ENCODE data around the gene LILRA5. TPM values are rescaled to one million over a fixed set of nuclear protein-coding genes. Genes with fewer than 3 reads are reported as not detected.
A peak's percentile ranks its signal among the peaks of the same experiment; 100 is the strongest.
"Not testable (repeated sequence)": the region's sequence is repeated elsewhere in the genome, so short reads cannot be mapped to it uniquely, and the experiment has no call there.

The LILRA5 gene
- total RNA-seq, 1 experiment from 2014 or later: not detected

DNA sequence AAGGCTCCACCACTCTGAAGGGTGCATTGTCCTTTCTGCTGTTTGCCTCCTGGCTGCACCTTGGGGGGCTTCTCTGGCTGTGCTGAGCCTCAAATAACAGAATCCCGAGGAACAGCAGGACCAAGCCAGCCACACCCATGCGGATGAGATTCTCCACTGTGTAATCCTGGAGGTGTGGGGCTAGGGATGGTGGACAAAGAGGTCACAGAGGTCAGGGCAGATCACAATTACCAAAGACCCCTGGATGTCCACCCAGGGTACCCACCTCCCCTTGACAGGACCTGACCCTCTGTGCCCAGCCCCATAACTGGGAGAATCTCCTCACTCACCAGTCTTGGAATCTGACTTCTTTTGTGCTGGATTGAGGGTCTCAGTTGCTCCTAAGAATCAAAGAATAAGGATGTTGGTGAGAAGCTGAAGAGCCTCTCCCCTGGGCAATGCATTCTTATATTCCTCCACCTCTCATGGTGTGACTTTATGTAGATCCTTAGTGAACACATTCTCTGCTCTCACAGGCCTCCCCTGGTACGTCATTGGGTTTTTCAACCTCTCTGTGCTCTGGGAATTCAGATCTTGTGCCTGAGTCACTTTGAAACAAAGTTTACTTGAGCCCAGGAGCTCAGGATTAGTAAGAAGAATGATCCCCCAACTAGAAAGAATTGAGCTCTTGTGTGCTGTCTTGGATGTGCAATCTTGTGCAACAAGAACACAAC is 20.8 kb upstream of the LILRA5 start:
- DNase-seq (ENCODE audit: low read depth): no peak

DNA sequence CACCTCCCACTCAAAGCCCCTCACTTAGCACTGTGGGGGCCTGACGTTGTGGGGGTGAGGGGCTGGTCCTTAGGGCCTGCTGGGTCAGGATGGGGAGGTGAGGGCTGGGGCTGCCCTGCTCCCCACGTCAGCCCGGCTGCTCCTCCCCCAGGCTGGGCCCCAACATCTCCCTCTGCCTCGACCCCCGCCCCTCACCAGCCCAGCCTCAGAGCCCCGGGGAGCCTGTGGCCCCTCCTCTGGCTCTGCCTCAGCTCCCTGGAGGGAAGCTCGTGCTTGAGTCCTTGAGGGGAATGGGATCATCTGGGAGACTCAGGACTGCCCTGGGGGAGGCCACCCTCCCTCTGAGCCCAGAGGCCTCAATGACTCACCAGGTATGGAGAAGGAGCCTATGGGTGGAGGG is 19.2 kb upstream of the LILRA5 start:
- no peak for DNase-seq (ENCODE audit: low read depth)

DNA sequence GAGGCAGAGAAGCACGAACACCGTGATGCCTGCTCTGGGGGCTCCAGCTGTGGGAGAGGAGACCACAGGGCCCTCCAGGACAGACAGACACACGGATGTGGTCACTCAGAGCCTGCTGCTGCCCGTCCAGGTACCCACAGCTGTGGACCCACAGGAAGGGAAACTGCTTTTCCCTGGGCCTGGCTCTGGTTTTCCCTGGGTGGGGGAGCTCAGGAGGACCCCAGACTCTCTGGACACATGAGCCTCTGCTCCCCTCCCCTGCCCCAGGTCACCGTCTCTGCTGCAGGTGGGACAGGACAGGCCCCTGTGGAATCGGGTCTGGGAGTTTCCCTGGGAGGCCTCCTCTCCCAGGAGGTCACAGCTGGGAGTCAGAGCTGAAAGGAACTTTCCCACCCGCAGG is 18.7 kb upstream of the LILRA5 start:
- DNase-seq (ENCODE audit: low read depth): no peak

DNA sequence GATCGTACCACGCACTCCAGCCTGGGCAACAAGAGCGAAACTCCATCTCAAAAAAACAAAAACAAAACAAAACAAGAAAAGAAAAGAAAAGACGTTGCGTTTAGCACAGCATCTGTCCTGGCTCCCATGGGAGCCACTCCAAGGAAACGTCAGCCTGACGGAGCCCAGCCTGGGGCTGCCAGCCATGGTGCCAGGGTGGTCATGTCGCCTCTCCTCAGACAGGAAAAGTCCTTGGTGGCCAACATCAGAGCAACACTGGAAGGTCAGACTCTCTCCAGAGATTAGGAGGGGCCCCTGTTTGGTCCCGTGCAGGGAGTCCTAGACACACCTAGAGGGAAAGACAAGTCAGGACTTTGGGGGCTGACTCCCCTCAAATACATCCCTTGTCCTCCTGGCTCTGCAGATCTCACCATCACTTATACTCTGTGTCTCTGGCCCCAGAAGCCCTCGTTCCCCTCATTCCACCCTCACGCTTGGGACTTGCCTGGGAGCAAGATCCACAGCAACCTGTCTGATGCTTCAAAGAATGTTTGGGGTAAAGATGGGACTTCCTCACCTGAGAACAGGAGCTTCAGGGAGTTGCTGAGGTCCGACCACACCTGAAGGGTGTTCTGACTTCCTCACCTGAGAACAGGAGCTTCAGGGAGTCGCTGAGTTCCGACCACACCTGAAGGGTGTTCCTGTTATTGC is 16.7 kb upstream of the LILRA5 start:
- no peak for DNase-seq (ENCODE audit: low read depth)

- not testable (repeated sequence) for DNase-seq (ENCODE audit: low read depth)
Measured at GRCh38 chr19:54328781-54329180, 15.8 kb upstream of the LILRA5 start.

DNA sequence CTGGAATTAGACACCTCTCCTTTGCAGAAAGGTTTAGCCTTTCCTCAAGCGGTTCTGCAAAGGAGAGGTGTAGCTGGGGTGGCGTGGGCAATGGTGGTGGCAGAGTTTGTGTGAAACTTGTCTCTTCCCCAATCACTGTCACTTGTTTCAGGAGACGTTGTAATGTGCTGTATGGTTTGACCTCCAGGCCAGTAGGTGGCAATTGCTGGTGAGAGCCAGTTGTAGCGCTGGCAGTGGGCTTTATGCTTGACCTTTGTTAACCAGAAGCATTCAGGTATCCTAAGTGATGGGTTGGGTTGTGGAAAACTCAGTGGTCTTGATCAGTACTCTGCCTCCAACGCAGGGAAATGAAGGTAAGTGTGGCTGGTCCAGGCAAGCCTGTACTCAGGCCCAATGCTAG is 12.7 kb upstream of the LILRA5 start:
- no peak for DNase-seq (ENCODE audit: low read depth)

- DNase-seq (ENCODE audit: low read depth): peak; percentile 39
Measured at GRCh38 chr19:54325194-54325621, 12.2 kb upstream of the LILRA5 start.

DNA sequence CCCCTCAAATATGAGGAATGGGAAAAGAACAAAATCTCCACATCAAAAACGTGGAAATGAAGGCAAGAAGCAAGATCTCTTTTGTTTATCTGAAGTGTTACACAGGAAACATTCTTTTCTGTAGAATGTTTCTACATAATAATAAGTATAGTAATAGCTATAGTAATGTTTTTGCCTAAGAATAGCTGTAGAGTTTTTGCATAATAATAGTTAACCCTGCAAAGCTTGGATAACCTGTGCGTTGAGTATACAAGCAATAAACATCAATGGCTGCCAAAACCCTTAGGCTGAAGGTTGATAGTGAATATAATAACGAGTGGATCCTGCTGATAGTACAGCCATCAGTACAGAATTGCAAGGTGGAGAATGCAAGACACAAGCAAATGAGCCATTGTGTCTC is 11.1 kb upstream of the LILRA5 start:
- no peak for DNase-seq (ENCODE audit: low read depth)

DNA sequence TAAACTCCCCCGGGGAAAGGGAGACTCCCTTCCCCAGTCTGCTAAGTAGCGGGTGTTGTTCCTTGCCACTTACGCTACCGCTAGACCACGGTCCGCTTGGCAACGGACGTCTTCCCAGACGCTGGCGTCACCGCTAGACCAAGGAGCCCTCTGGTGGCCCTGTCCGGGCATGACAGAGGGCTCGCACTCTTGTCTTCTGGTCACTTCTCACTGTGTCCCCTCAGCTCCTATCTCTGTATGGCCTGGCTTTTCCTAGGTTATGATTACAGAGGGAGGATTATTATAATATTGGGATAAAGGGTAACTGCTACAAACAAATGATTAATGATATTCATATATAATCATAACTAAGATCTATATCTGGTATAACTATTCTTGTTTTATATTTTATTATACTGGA is 10.0 kb upstream of the LILRA5 start:
- DNase-seq (ENCODE audit: low read depth): not testable (repeated sequence)

GRCh38 chr19:54322295-54322694 is 9.3 kb upstream of the LILRA5 start:
- DNase-seq (ENCODE audit: low read depth): not testable (repeated sequence)

DNA sequence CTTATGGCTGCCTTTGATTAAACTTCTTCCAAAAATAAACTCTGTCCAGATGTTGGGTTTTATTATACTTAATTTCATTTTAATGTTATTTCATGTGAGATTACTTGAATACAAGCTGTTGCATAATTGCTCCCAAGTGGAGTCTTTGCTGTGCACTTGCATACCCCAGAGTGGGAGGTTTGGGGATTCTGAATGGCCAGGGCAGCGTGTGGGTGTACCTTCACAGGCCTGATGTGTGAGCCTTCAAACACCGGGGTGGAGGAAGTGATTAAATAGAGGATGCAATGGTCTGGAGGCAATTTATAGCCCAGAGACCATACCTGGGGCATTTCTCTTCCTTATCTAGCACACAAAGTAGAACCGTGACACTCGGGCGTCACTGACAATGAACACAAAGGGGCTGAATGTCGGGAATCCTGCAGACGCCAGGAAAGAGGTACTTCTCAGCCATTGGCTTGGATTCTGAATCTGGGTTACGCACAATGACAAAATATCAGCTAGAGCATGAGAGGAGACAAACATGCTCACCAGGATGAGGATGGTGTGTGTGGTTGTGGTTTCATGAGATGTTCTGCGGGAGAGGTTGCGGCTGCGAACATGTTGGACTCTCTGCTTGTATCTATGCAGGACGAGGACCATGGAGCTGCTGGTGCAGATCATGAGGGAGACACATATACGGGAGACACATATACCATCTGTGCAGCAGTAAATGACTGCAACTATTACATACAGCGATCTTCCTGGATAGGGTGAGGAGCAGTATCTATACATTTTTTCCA is 7.1 kb upstream of the LILRA5 start:
- DNase-seq (ENCODE audit: low read depth): no peak

DNA sequence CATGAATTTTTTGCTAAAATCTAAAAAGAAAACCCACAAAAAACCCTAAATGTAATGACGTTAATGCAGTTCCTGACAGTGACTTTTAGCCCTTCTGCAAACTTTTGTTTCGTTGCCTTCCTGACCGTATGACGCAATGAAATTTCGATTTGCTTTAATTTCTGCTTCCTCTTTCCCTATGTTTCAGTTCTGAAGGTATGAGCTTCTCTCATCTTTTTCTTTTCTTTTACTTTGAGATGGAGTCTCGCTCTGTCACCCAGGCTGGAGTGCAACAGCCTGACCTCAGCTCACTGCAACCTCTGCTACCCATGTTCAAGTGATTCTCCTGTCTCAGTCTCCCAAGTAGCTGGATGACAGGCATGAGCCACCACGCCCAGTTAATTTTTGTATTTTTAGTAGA is 6.1 kb upstream of the LILRA5 start:
- DNase-seq (ENCODE audit: low read depth): no peak

GRCh38 chr19:54317965-54318240 is 4.9 kb upstream of the LILRA5 start:
- no peak for DNase-seq (ENCODE audit: low read depth)

DNA sequence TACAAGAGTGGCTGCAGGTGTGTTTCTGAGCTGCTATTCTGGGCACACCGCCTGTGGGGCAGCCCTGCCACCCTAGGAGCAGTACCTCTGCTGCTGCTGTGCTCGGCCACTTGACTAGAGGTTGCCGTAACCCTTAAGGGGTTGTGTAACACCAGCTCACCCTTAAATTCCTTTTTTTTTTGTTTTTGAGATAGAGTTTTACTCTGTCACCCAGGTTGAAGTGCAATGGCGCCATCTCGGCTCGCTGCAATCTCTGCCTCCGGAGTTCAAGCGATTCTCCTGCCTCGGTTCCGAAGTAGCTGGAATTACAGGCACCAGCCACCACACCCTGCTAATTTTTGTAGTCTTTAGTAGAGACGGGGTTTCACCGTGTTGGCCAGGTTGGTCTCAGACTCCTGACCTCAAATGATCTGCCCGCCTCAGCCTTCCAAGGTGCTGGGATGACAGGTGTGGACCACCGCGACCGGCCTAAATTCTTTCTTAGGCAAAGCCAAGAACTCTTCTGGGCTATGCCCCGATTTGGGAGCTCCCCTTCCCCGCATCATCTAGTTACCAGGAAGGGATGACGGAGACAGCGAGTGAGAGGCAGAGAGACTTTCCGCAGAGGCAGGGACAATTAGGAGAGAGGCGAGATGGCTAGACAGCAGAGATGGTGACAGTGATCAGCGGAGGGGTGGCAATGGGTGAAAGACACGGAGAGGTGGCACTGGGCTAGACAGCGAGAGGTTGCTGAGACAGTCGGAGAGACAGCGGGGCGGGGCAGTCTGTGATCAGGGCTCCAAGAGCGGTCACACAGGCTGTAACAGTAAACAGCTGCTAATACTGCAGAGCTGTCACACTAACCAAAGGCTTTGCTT is 4.4 kb upstream of the LILRA5 start:
- DNase-seq (ENCODE audit: low read depth): no peak

DNA sequence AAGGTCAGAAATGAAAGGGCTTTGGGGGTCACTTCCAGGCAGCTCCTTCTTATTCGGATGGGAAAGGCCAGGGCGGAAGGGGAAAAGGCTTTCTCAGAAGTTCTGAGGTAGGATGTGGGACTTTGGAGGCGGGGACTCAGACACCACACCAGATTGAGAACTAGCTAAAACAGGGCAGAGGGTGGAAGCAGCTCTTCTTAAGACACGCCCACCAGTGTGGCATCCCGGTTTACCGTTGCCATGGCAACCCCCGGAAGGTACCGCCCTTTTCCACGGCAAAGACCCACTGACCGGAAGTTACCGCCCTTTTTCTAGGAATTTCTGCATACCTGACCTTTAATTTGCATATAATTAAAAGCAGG is 3.8 kb upstream of the LILRA5 start:
- no peak for DNase-seq (ENCODE audit: low read depth)

DNA sequence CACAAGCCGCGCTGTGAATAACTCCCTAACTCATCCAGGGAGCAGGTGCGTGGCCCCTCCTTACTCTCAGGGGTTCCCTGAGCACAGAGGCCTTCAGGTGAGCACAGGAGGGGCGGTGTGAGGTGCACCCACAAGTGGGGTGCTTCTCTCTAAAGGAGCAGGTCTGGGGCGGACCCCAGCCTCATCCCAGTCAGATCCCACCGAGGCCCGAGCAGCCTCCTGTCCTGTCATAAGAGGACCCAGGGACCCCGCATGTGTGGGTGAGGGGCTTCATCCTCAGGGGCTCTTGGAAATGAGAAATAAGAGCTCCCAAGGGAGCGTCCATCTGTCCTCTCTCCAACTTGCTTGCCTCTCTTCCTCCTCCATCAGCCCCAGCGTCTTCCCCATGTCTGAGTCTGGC is 3.0 kb upstream of the LILRA5 start:
- DNase-seq (ENCODE audit: low read depth): no peak

- no peak for DNase-seq (ENCODE audit: low read depth)
Measured at GRCh38 chr19:54312011-54312410, 955 bp downstream of the LILRA5 start.

GRCh38 chr19:54311486-54311885 is 1.5 kb downstream of the LILRA5 start:
- DNase-seq (ENCODE audit: low read depth): no peak

DNA sequence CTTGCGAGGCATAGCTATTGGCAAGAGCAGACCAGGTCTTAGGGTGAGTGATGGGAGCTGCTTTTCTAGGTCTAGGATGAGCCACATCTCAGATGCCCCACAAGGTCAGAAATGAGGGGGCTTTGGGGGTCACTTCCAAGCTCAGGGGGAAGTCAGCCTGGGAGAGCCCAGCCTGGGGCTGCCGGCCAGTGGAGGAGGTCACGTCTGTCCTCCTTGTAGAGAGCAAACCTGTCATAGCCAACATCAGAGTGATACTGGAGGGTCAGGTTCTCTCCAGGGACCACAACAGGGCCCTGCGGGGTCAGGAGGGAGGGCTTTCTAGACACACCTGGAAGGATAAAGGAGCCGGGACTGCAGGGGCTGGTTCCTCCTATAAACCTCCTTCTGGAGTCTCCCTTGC is 2.4 kb downstream of the LILRA5 start:
- DNase-seq (ENCODE audit: low read depth): no peak

DNA sequence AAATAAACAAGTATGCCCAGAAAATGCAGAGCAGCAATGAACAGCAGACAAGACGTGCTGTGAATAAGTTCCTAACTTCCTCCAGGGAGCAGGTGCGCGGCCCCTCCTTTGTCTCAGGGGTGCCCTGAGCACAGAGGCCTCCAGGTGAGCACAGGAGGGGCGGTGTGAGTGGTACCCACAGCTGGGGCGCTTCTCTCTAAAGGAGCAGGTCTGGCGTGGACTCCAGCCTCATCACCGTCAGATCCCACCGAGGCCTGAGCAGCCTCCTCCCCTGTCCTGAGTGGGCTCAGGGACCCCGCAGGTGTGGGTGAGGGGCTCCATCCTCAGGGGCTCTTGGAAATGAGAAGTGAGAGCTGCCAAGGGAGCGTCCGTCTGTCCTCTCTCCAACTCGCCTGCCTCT is 3.2 kb downstream of the LILRA5 start:
- no peak for DNase-seq (ENCODE audit: low read depth)

DNA sequence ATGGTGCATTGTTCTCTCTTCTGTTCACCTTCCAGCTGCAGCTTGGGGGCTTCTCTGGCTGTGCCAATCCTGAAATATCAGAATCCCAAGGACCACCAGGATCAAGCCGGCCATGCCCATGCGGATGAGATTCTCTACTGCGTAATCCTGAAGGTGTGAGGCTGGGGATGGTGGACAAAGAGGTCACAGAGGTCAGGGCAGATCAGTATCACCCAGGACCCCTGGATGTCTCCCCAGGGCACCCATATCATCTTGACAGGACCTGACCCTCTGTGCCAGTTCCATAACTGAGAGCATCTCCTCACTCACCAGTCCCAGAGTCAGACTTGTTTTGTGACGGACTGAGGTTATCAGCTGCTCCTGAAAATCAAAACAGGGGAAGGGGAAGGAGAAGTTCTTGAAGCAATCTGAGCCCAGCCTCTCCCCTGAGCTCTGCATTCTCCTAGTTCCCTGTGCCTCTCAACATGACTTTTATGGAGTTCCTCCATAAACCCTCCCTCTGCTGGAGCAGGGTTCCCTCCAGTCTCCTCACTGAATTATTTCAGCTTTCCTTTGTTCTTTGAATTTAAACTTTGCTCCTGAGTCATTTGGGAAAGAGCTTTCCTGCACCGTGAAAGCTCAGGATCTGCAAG is 5.5 kb downstream of the LILRA5 start:
- DNase-seq (ENCODE audit: low read depth): no peak

- no peak for DNase-seq (ENCODE audit: low read depth)
Measured at GRCh38 chr19:54305141-54305540, 7.8 kb downstream of the LILRA5 start.
